CD4-positive, alpha-beta T cell (primary cell): Measurements from ENCODE around the gene KCNMA1. TPM values are rescaled to one million over a fixed set of nuclear protein-coding genes. Genes with fewer than 3 reads are reported as not detected.

Experiments
- ATAC-seq: fragments of 200-7000 bp; cut with Tn5 transposase; one replicate; pipeline ENCODE4 v1.10.0; 2022; ENCODE audit warnings: mild to moderate bottlenecking; ENCODE audit not compliant: poor library complexity
- CTCF ChIA-PET: fragments of 350-600 bp; sonication (Branson Sonifier 250); formaldehyde crosslinking; loops from one replicate; lab custom pipeline; 2021; ENCODE audit warnings: antibody characterized with exemption, inconsistent platforms; lab: Charles Lee
- POLR2A ChIA-PET: fragments of 350-600 bp; sonication (Branson Sonifier 250); formaldehyde crosslinking; loops from one replicate; lab custom pipeline; 2021; ENCODE audit warnings: antibody characterized with exemption, inconsistent platforms; lab: Charles Lee
- DNase-seq, 14 experiments: peaks; one replicate each; pipeline ENCODE4 v3.0.0-alpha.2; 2013 to 2020; ENCODE audit warnings: mixed read lengths in 2 of 14
- H3K27ac ChIP-seq, 2 donors: one replicate each; pipeline versions ENCODE4 v1.5.1 to v1.7.0; 2013; ENCODE audit warnings: low read length in 2 of 2, low read depth in 1 of 2, mild to moderate bottlenecking in 1 of 2
- H3K27me3 ChIP-seq, 2 experiments: 1 replicate in 1 of 2; 2 replicates in 1 of 2; pipeline versions ENCODE4 v1.6.1 to v1.7.0; 2013; ENCODE audit warnings: low read length in 2 of 2, control low read depth in 1 of 2, mild to moderate bottlenecking in 1 of 2, moderate library complexity in 1 of 2; ENCODE audit not compliant: insufficient read depth in 2 of 2, control insufficient read depth in 1 of 2
- H3K36me3 ChIP-seq: one replicate; pipeline ENCODE4 v1.6.1; 2013; ENCODE audit warnings: low read length, control low read depth; ENCODE audit not compliant: insufficient read depth
- H3K4me1 ChIP-seq: one replicate; pipeline ENCODE4 v1.6.1; 2013; ENCODE audit warnings: low read length, control low read depth; ENCODE audit not compliant: insufficient read depth
- H3K4me3 ChIP-seq: one replicate; pipeline ENCODE4 v1.5.1; 2013; ENCODE audit warnings: mild to moderate bottlenecking, low read length, moderate library complexity
- H3K9me3 ChIP-seq, 2 experiments: 1 replicate in 1 of 2; 2 replicates in 1 of 2; pipeline versions ENCODE4 v1.6.1 to v1.7.0; 2013; ENCODE audit warnings: low read length in 2 of 2, mild to moderate bottlenecking in 2 of 2, control low read depth in 1 of 2, moderate library complexity in 1 of 2; ENCODE audit not compliant: control insufficient read depth in 1 of 2, insufficient read depth in 1 of 2
- H3K27ac Mint-ChIP-seq: one replicate; pipeline ENCODE4 v1.8.0; 2020; ENCODE audit warnings: mixed read lengths
- H3K27me3 Mint-ChIP-seq: one replicate; pipeline ENCODE4 v1.8.0; 2021; ENCODE audit warnings: mixed read lengths
- H3K36me3 Mint-ChIP-seq: one replicate; pipeline ENCODE4 v1.8.0; 2021; ENCODE audit warnings: low read depth, mixed read lengths
- H3K4me1 Mint-ChIP-seq: one replicate; pipeline ENCODE4 v1.8.0; 2021; ENCODE audit warnings: low read depth, mixed read lengths
- H3K4me3 Mint-ChIP-seq: one replicate; pipeline ENCODE4 v1.8.0; 2020; ENCODE audit warnings: mild to moderate bottlenecking, mixed read lengths
- H3K9me3 Mint-ChIP-seq: one replicate; pipeline ENCODE4 v1.8.0; 2020; ENCODE audit warnings: mixed read lengths
- intact Hi-C, 2 experiments: fragments of 100-400 bp; cut with DNase I in 1 of 2; cut with micrococcal nuclease in 1 of 2; formaldehyde crosslinking; loops; one replicate each; pipeline versions ENCODE4 v1.15.1 to v1.9.0; 2023 to 2025; cut with DNase I, micrococcal nuclease
- total RNA-seq, 174 experiments: library from RNA in 2 of 174; stranded (reverse) in 2 of 174; gene quantifications; one replicate each; pipeline ENCODE4 v1.2.3 and lab custom pipeline; 2021 to 2026
- TF ChIP-seq, protein P1 (sequence below): fragments of 200-600 bp; IDR thresholded peaks from one replicate; pipeline ENCODE4 v1.8.0; 2022; ENCODE audit warnings: antibody characterized with exemption, mild to moderate bottlenecking

The KCNMA1 gene
- total RNA-seq, 2 experiments from 2014 or later, result not detected

- Mint-ChIP-seq H3K36me3 (no peaks in the 10 kb centered on the region), H3K4me3 (no peak overlapping the region), H3K27me3 (no peaks in the 10 kb centered on the region), H3K4me1 (peaks cover 6% of the 10 kb centered on the region), H3K9me3 (no peaks in the 10 kb centered on the region), H3K27ac (no peak overlapping the region)
- Histone ChIP-seq H3K4me1 (no peaks in the 10 kb centered on the region), H3K4me3 (no peak overlapping the region), H3K27ac (no peak overlapping the region), H3K9me3 (no peaks in the 10 kb centered on the region), H3K27me3 (no peaks in the 10 kb centered on the region), H3K36me3 (no peaks in the 10 kb centered on the region)
- TF ChIP-seq, protein P1, sequence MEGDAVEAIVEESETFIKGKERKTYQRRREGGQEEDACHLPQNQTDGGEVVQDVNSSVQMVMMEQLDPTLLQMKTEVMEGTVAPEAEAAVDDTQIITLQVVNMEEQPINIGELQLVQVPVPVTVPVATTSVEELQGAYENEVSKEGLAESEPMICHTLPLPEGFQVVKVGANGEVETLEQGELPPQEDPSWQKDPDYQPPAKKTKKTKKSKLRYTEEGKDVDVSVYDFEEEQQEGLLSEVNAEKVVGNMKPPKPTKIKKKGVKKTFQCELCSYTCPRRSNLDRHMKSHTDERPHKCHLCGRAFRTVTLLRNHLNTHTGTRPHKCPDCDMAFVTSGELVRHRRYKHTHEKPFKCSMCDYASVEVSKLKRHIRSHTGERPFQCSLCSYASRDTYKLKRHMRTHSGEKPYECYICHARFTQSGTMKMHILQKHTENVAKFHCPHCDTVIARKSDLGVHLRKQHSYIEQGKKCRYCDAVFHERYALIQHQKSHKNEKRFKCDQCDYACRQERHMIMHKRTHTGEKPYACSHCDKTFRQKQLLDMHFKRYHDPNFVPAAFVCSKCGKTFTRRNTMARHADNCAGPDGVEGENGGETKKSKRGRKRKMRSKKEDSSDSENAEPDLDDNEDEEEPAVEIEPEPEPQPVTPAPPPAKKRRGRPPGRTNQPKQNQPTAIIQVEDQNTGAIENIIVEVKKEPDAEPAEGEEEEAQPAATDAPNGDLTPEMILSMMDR, result no peak
- POLR2A ChIA-PET, result no interaction called here
- no peak for ATAC-seq
- intact Hi-C loops, result no loop called here
- no peak for DNase-seq
- CTCF ChIA-PET, result no interaction called here
Measured at GRCh38 chr10:77259171-77259874, 378.3 kb downstream of the KCNMA1 start.

- Mint-ChIP-seq H3K36me3 (no peaks in the 10 kb centered on the region), H3K27me3 (no peaks in the 10 kb centered on the region), H3K4me3 (no peak overlapping the region), H3K27ac (no peak overlapping the region), H3K4me1 (no peaks in the 10 kb centered on the region), H3K9me3 (no peaks in the 10 kb centered on the region)
- H3K27me3 ChIP-seq, result no peaks in the 10 kb centered on the region
- H3K4me3 ChIP-seq, result no peak overlapping the region
- H3K27ac ChIP-seq, result no peak overlapping the region
- ATAC-seq, result no peak
- CTCF ChIA-PET, result no interaction called here
- no peaks in the 10 kb centered on the region for H3K36me3 ChIP-seq
- no peaks in the 10 kb centered on the region for H3K4me1 ChIP-seq
- H3K9me3 ChIP-seq, result no peaks in the 10 kb centered on the region
- no peak for DNase-seq
- intact Hi-C loops, result no loop called here
- TF ChIP-seq, protein P1, result no peak
- POLR2A ChIA-PET, result no interaction called here
Measured at GRCh38 chr10:77256346-77256745, 381.3 kb downstream of the KCNMA1 start.

GRCh38 chr10:77253556-77254064 lies 384.0 kb downstream of the KCNMA1 start:
- no peaks in the 10 kb centered on the region for H3K4me1 Mint-ChIP-seq
- intact Hi-C loops, result no loop called here
- Histone ChIP-seq H3K27ac (no peak overlapping the region), H3K27me3 (no peaks in the 10 kb centered on the region), H3K36me3 (no peaks in the 10 kb centered on the region), H3K4me1 (no peaks in the 10 kb centered on the region), H3K4me3 (no peak overlapping the region), H3K9me3 (no peaks in the 10 kb centered on the region)
- CTCF ChIA-PET, result no interaction called here
- no peak overlapping the region for H3K4me3 Mint-ChIP-seq
- no peaks in the 10 kb centered on the region for H3K36me3 Mint-ChIP-seq
- no peak for DNase-seq
- no peaks in the 10 kb centered on the region for H3K9me3 Mint-ChIP-seq
- POLR2A ChIA-PET, result no interaction called here
- no peak overlapping the region for H3K27ac Mint-ChIP-seq
- no peak for ATAC-seq
- TF ChIP-seq, protein P1, result no peak
- H3K27me3 Mint-ChIP-seq, result no peaks in the 10 kb centered on the region
